Colon (tissue), 2 donors: ENCODE measurements around the gene ELF3.
"Not testable (repeated sequence)": the region's sequence is repeated elsewhere in the genome, so short reads cannot be mapped to it uniquely, and the experiment has no call there.

Experiments used
- FAIRE-seq: peaks from 2 replicates; lab custom pipeline; 2012; peaks lifted over from hg19 to GRCh38; lab: Jason Lieb, UNC
- donor health status: control.
- donor health status: control.

Gene ELF3

DNA sequence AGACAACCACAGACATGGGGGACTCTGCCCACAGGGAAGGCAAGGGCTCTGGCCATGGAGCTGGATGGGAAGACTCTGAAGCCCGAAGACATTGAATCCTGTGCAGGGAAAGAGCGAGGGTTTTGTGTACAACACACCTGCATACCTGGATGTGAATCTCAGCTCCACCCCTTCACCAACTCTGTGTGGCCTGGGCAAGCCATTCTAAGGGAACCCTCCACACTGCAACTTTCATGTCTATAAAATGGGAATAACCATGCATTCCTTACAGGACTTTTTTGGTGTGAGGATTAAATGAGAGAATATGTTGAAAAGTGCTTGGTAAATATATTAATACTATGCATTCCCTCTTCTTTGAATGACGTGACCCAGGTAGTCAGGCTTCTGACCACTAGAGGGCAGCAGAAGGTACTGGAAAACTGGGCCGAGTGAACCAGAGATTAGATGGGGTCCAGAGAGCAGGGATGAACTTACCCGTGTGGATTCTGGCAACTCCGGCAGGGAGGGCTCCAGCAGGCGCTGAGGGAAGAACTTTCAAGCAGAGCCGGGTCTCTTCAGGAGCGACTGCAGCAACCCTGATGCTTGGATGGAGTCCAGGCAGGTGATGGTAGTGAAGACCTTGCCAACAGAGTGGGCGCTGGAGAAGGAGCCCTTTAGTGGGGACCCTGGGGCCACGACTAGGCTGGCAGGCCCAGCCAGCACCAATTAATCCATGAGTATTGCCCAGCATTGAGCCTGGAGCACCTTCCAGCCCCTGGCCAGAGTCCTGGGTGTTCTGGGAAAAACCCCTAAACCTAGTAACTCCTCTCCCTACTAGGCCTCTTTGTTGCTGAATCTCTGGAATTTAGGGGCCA lies 834 bp upstream of the ELF3 start:
- FAIRE-seq = no peak

DNA sequence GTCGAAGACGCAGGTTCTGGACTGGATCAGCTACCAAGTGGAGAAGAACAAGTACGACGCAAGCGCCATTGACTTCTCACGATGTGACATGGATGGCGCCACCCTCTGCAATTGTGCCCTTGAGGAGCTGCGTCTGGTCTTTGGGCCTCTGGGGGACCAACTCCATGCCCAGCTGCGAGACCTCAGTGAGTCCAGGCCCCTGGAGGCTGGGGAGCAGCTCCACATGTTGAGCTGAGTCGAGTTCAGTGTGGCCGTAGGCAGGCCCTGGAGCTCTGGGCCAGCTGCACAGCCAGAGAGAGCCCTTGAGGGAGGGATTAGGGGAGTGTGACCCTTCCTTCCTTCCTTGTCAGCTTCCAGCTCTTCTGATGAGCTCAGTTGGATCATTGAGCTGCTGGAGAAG lies 1.6 kb downstream of the ELF3 start:
- FAIRE-seq = no peak

GRCh38 chr1:202012544-202013478 lies 2.4 kb downstream of the ELF3 start:
- no peak for FAIRE-seq

DNA sequence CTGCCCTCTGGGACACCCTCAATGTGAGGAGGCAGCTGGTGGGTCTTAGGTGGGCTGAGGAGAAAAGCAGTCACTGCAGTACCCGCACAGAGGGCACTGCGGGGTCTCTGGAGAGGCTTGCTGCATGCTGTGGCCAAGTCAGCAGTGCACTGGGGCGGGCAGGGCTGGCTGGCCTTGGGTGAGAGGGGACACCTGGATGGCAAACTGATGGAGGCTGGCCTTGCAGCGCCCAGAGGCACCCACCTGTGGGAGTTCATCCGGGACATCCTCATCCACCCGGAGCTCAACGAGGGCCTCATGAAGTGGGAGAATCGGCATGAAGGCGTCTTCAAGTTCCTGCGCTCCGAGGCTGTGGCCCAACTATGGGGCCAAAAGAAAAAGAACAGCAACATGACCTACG lies 3.2 kb downstream of the ELF3 start:
- FAIRE-seq = no peak

- FAIRE-seq = no peak
These were observed 3.7 kb downstream of the ELF3 start for GRCh38 chr1:202014060-202014459.

DNA sequence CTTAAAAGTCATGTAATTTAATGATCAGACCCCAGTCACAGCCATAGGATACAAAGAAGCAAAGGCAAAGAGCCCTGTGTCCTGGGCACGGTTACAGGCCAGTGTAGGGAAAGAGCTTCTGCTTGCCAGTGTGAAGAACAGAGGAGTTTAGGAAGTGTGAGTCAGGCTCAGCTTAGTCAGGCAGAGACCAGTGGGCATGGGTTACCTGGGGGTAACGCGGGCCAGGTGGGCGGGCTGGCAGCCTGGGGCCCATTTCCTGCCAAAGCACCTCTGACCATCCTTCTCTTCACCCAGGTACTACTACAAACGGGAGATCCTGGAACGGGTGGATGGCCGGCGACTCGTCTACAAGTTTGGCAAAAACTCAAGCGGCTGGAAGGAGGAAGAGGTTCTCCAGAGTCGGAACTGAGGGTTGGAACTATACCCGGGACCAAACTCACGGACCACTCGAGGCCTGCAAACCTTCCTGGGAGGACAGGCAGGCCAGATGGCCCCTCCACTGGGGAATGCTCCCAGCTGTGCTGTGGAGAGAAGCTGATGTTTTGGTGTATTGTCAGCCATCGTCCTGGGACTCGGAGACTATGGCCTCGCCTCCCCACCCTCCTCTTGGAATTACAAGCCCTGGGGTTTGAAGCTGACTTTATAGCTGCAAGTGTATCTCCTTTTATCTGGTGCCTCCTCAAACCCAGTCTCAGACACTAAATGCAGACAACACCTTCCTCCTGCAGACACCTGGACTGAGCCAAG lies 4.7 kb downstream of the ELF3 start:
- no peak for FAIRE-seq

GRCh38 chr1:202015662-202015937 lies 5.2 kb downstream of the ELF3 start:
- no peak for FAIRE-seq

DNA sequence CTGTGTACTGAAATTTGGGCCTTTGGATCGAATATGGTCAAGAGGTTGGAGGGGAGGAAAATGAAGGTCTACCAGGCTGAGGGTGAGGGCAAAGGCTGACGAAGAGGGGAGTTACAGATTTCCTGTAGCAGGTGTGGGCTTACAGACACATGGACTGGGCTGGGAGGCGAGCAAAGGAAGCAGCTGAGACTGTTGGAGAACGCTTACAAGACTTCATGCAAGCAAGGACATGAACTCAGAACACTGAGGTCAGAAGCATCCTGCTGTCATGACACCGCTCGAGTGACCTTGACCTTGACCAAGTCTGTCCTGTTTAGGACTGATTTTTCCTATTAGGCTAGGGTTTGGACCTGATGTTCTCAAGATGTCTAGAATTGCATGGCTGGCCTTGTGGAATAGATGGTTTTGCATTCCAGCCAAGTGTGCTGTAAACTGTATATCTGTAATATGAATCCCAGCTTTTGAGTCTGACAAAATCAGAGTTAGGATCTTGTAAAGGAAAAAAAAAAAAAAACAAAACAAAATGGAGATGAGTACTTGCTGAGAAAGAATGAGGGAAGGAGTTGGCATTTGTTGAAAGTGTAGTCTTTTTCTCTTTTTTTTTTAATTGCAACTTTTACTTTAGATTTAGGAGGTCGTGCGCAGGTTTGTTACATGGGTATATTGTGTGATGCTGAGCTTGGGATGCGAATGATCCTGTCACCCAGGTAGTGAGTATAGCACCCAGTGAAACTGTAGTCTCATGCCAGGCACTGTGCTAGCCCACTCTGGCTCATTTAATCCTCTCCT lies 5.8 kb downstream of the ELF3 start:
- FAIRE-seq = no peak

DNA sequence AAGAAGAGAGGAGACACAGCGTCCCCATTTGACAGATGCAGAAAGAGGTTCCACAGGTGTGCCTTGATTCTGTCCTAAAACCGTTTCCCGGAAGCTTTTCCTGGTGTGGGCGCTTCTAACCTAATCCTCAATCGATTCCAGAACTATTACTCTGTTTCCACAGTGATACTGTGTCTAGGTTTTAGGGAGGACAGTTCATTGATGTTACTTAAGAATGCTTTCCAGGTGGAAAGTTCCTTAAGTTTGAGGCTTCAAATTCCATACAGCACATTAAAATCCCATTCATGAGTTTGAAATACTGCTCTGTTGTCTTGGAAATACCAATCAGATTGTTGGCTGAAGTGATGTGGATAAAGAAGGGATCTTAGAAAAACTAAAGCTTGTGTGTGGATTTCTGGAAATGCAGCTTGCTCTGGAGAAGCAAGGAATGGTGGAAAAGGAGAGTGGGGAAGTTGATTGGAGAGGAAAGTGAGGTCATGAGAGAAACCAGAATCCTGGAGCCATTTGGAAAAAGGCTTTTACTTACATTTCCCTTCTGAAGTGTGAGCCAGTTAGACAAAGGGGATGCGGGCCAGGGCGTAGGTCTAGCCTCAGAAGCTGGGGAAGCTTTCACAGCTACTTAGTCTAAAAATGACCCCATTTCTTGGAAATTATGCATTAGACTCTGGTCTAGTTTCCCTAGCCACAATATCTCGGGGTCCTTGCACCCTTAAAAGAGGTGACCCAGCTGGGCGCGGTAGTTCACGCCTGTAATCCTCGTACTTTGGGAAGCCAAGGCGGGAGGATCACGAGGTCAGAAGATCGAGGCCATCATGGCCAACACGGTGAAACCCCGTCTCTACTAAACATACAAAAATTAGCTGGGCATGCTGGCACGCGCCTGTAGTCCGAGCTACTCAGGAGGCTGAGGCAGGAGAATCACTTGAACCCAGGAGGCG lies 6.7 kb downstream of the ELF3 start:
- no peak for FAIRE-seq

- FAIRE-seq = no peak
These were observed 7.5 kb downstream of the ELF3 start for GRCh38 chr1:202017749-202018467.

GRCh38 chr1:202018468-202019234 lies 8.3 kb downstream of the ELF3 start:
- no peak for FAIRE-seq

- not testable (repeated sequence) for FAIRE-seq
These were observed 8.8 kb downstream of the ELF3 start for GRCh38 chr1:202019235-202019558.

DNA sequence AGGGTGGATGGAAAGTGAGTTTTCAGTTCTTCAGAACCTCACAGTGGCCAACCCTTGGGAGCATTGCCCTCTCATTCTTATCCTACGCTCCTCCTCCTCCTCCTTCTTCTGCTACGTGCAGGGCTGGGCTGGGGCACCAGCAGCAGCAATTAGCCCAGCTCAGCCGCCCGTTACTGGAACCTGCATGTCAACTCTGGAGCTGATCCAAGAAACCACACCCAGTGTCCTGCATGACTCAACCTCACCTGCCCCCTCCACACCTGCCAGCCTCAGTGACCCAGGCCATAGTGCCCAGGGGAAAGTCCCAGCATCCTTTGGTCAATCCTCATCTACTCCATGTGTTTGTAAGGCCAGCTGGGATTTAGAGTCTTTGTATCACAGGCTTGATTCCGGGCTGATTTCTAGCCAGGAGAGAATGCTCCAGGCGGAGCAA lies 12.6 kb downstream of the ELF3 start:
- FAIRE-seq = no peak

DNA sequence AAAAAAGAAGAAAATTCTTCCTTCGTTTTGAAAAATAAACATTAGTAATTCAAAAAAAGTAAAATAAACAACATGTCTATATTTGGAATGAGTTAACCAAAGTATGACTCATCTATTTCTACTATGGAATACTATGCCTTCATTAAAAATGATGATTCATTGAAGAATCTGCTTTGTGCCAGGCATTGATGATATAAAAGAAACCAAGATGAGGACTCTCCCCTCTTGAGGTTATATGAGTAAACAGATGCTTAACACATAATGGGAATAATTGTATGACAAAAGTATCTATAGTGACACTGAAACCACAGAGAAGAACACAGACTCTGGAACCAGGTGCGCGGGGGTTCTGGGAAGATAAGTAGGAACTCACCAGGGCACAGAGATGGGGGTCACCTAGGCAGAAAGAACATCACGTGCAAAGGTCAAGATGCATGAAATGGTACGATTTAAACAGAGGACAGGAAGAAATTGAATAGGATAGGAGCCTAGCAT lies 18.8 kb downstream of the ELF3 start:
- FAIRE-seq = peak; percentile 28

DNA sequence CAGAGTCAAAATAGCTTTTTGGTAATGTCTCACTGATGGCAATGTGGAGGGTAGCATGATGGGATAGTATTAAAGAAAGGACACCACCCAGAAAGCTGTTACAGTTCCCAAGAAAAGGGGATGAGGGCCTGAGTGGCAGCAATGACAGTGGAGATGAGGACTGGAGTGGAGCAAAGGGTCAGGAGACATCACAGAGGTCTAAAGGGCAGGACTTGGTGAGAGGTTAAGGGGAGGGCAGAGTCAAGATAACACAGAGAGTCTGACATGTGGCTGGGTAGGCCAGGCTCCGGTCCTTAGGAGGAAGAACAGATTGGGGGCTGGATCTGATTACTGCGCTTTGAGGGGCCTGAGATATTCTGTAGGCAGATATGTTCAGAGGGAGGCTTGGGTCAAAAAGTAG lies 19.3 kb downstream of the ELF3 start:
- no peak for FAIRE-seq

DNA sequence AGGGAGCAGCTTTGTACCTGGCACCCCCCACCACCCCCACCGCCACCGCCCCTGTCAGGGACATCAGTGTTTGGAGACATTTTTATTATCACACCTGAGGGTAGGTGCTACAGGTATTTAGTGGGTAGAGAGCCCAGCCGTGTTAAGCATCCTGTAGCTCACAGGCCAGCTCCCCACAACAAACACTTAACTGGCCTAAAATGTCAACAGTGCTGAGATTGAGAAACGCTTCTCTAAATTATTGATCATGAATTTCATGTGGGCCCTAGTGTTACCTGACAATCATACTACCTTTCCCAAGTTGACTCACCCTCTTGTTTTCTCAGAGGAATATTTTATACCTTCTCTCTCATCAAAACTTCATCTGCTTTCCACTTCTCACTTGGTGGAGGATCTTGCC lies 21.4 kb downstream of the ELF3 start:
- no peak for FAIRE-seq

DNA sequence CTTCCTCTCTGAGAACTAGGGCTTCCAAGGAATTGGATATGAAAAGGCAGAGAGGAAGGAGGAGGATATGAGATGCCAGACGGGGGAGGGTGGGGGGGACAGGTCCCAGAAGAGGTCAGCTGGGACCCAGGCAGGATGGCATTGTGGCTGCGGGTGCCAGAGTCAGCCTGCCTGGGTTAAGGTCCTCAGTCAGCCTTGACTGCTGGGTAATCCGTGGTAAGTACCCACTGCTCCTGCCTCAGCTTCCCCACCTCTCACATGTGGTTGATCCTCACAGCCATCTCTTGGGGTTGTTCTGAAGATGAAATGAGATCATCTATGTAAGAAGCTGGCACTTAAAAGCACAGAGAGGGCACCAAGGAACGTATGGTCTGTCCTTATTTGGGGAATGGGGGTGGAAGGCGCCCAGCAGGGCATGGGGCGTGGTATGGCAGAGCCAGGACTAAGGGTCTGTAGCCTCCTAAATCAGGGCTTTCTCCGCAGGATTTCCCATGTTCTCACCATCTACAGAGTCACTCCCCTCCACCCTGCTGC lies 23.8 kb downstream of the ELF3 start:
- no peak for FAIRE-seq

DNA sequence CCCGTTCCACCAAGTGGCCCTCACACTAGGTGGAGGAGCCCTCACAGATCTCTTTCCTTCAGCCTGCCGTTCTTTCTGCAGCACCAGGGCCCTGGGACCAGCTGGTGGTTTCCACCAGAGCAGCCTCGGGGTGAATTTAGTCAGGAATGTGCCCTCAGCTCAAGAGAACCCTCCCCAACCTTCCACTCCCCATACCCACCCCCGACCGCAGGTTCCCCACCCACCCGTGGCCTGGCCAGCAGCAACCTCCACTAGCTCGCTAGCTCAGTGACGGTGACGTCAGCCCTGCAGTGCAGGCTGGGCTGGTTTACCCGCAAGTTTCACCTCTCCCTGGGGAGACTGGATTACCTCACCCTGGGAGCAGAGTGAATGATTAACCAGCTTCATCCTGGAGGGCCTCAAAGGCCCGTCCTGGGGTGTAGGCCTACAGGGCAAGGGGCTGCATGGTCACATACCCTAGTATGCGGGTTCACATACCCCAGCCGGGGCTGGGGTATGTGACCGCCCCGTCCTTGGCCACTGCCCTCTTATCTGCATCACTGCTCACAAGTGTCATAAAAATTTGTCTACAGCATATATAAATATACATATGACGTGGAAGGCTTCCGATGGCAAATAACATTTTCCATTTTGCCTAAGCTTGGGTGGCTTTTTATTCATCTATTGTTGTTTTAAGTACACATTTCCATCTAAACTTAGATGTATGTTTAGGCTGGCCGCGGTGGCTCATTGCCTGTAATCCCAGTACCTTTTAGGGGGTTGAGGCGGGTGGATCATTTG lies 24.5 kb downstream of the ELF3 start:
- FAIRE-seq = no peak
